Measurements from ENCODE around the gene SELENON.

SELENON gene

DNA sequence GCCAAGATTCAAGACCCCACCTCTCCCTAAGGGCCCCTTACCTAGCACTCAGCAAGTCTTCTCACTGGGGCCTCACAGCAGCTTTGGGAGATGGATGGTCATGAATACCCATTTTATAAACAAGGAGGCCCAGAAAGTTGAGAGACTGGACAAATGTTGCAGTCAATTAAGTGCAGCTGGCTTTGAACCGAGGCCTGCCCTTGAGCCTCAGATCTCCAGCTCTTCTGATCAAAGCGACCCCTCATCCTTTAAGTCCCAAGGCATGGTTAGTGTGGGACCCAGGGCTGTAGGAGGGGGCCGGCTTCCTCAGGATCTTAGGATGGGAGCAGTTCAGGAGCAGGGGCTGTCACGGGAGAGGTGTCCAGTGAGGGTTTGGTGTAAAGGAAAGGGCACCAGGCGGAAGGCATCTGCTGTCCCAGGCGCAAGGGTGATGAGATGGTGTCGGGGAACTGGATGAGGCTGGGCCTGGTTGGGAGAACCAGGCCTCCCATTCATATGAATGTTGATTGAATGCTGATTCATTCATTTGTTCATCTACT, 14.6 kb downstream of the SELENON start:
- WGBS = 94% methylated on average over 7 of the region's 7 CpGs
- Histone ChIP-seq H3K36me3 (ENCODE audit: insufficient read depth, low read length) (peaks cover 38% of the 10 kb centered on the region), H3K9me3 (ENCODE audit: insufficient read depth, low read depth, low read length) (no peaks in the 10 kb centered on the region), H3K9ac (ENCODE audit: low read depth, low read length) (no peak overlapping the region), H3K27ac (ENCODE audit: low read depth, low read length) (no peak overlapping the region), H3K4me3 (ENCODE audit: low read length) (no peak overlapping the region), H3K27me3 (ENCODE audit: insufficient read depth, low read length) (no peaks in the 10 kb centered on the region), H3K4me1 (ENCODE audit: insufficient read depth, low read length) (peaks cover 15% of the 10 kb centered on the region; the same call in 1 of the 2 replicates)

GRCh38 chr1:25815208-25816111, 15.5 kb downstream of the SELENON start:
- 92% methylated on average over 24 of the region's 24 CpGs for WGBS
- no peak overlapping the region for H3K27ac ChIP-seq (ENCODE audit: low read depth, low read length)
- peaks cover 15% of the 10 kb centered on the region; the same call in 1 of the 2 replicates for H3K4me1 ChIP-seq (ENCODE audit: insufficient read depth, low read length)
- H3K4me3 ChIP-seq (ENCODE audit: low read length) = no peak overlapping the region
- no peak overlapping the region for H3K9ac ChIP-seq (ENCODE audit: low read depth, low read length)
- H3K36me3 ChIP-seq (ENCODE audit: insufficient read depth, low read length) = peaks cover 33% of the 10 kb centered on the region
- no peaks in the 10 kb centered on the region for H3K9me3 ChIP-seq (ENCODE audit: insufficient read depth, low read depth, low read length)
- no peaks in the 10 kb centered on the region for H3K27me3 ChIP-seq (ENCODE audit: insufficient read depth, low read length)

- 93% methylated on average over 15 of the region's 15 CpGs for WGBS
- no peak overlapping the region for H3K27ac ChIP-seq (ENCODE audit: low read depth, low read length)
Measured at GRCh38 chr1:25816112-25816718, 16.2 kb downstream of the SELENON start.

GRCh38 chr1:25817840-25818501, 18.0 kb downstream of the SELENON start:
- no peaks in the 10 kb centered on the region for H3K9me3 ChIP-seq (ENCODE audit: insufficient read depth, low read depth, low read length)
- H3K4me1 ChIP-seq (ENCODE audit: insufficient read depth, low read length) = peaks cover 21% of the 10 kb centered on the region
- peak overlapping the region; percentile 31; the same call in 1 of the 2 replicates for H3K27ac ChIP-seq (ENCODE audit: low read depth, low read length)
- no peak overlapping the region; the same call in 1 of the 2 replicates for H3K9ac ChIP-seq (ENCODE audit: low read depth, low read length)
- 61% methylated on average over 6 of the region's 8 CpGs for WGBS
- H3K4me3 ChIP-seq (ENCODE audit: low read length) = no peak overlapping the region
- H3K27me3 ChIP-seq (ENCODE audit: insufficient read depth, low read length) = peaks cover 4% of the 10 kb centered on the region; the same call in 1 of the 2 replicates
- peaks cover 20% of the 10 kb centered on the region; the same call in 1 of the 2 replicates for H3K36me3 ChIP-seq (ENCODE audit: insufficient read depth, low read length)

More at GRCh38 chr1:25816112-25816718, 16.2 kb downstream of the SELENON start:
- no peak overlapping the region for H3K9ac ChIP-seq (ENCODE audit: low read depth, low read length)
- peaks cover 33% of the 10 kb centered on the region for H3K36me3 ChIP-seq (ENCODE audit: insufficient read depth, low read length)
- H3K4me3 ChIP-seq (ENCODE audit: low read length) = no peak overlapping the region
- no peaks in the 10 kb centered on the region for H3K9me3 ChIP-seq (ENCODE audit: insufficient read depth, low read depth, low read length)
- peaks cover 20% of the 10 kb centered on the region for H3K4me1 ChIP-seq (ENCODE audit: insufficient read depth, low read length)
- H3K27me3 ChIP-seq (ENCODE audit: insufficient read depth, low read length) = peaks cover under 1% of the 10 kb centered on the region; the same call in 1 of the 2 replicates

GRCh38 chr1:25818569-25818968, 18.6 kb downstream of the SELENON start:
- peaks cover 4% of the 10 kb centered on the region; the same call in 1 of the 2 replicates for H3K27me3 ChIP-seq (ENCODE audit: insufficient read depth, low read length)
- H3K9ac ChIP-seq (ENCODE audit: low read depth, low read length) = no peak overlapping the region
- WGBS = 88% methylated on average over 6 of the region's 6 CpGs
- peaks cover 21% of the 10 kb centered on the region for H3K4me1 ChIP-seq (ENCODE audit: insufficient read depth, low read length)
- peak overlapping the region; percentile 96 for H3K4me3 ChIP-seq (ENCODE audit: low read length)
- H3K36me3 ChIP-seq (ENCODE audit: insufficient read depth, low read length) = peaks cover 16% of the 10 kb centered on the region; the same call in 1 of the 2 replicates
- no peaks in the 10 kb centered on the region for H3K9me3 ChIP-seq (ENCODE audit: insufficient read depth, low read depth, low read length)
- H3K27ac ChIP-seq (ENCODE audit: low read depth, low read length) = no peak overlapping the region

- H3K9ac ChIP-seq (ENCODE audit: low read depth, low read length) = peak within 1 kb of the TSS; percentile 88
- peaks cover 4% of the 10 kb centered on the region; the same call in 1 of the 2 replicates for H3K27me3 ChIP-seq (ENCODE audit: insufficient read depth, low read length)
- WGBS = under 1% methylated on average over 64 of the region's 64 CpGs
- peaks cover 21% of the 10 kb centered on the region for H3K4me1 ChIP-seq (ENCODE audit: insufficient read depth, low read length)
- peaks cover 6% of the 10 kb centered on the region; the same call in 1 of the 2 replicates for H3K36me3 ChIP-seq (ENCODE audit: insufficient read depth, low read length)
- peak within 1 kb of the TSS; percentile 96 for H3K4me3 ChIP-seq (ENCODE audit: low read length)
- peak within 1 kb of the TSS; percentile 81 for H3K27ac ChIP-seq (ENCODE audit: low read depth, low read length)
- no peaks in the 10 kb centered on the region for H3K9me3 ChIP-seq (ENCODE audit: insufficient read depth, low read depth, low read length)
Measured at GRCh38 chr1:25819491-25820246, 19.7 kb downstream of the SELENON start, which contains the start of gene MTFR1L. MTFR1L (plus strand) TSS chr1:25819954; CDS start chr1:25823105, 3,151 bp downstream.

DNA sequence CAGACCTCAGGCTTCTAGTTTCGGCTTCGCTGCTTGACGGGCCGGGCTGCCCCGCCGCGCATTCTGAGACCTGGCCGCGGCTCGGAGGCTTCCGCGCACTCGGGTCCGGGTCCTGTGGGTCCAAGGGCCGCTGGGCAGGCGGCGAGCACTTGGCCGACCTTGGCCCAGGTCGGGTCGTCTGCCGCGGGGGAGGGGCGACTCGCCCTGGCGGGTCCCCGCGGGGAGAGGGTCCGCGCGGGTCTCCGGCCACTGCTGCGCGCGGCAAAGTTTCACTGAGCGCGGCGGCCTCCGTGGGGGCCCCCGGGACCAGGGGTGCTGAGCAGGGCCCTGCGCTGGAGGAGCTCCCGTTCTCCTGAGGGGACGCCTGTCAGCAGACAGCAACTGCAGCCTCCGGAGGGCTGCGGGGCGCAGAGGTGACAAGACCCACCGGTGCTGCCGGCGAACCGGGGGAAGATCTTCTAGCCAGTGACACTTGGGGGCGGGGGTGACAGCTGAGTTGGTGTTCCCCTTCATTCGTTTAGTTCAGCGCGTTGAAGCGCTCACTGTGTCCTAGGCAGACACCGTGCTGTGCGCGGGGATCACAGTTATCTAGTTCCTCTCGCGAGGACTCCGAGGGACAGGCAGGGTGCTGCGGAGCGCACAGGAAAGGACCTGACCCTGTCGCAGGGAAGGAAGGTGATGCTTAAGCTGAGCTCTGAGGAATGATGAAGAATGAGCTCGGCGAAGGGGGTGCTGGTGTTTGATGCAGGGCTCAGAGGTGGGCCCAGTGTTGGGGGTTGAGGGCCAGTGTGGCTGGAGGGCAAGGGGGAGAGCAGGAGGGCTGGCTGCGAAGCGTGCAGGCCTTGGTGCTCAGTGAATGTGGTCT, 20.5 kb downstream of the SELENON start:
- no peaks in the 10 kb centered on the region for H3K9me3 ChIP-seq (ENCODE audit: insufficient read depth, low read depth, low read length)
- WGBS = 2% methylated on average over 67 of the region's 67 CpGs
- H3K4me1 ChIP-seq (ENCODE audit: insufficient read depth, low read length) = peaks cover 21% of the 10 kb centered on the region
- peak overlapping the region; percentile 81 for H3K27ac ChIP-seq (ENCODE audit: low read depth, low read length)
- H3K4me3 ChIP-seq (ENCODE audit: low read length) = peak overlapping the region; percentile 96
- 0 out of 2 replicates have a peak, but pooled peaks cover 4% of the 10 kb centered on the region for H3K36me3 ChIP-seq (ENCODE audit: insufficient read depth, low read length)
- peak overlapping the region; percentile 88 for H3K9ac ChIP-seq (ENCODE audit: low read depth, low read length)
- peaks cover 4% of the 10 kb centered on the region; the same call in 1 of the 2 replicates for H3K27me3 ChIP-seq (ENCODE audit: insufficient read depth, low read length)

GRCh38 chr1:25821112-25821476, 21.1 kb downstream of the SELENON start:
- 59% methylated on average over 10 of the region's 10 CpGs for WGBS
- Histone ChIP-seq H3K36me3 (ENCODE audit: insufficient read depth, low read length) (no peaks in the 10 kb centered on the region), H3K9me3 (ENCODE audit: insufficient read depth, low read depth, low read length) (no peaks in the 10 kb centered on the region), H3K27ac (ENCODE audit: low read depth, low read length) (no peak overlapping the region), H3K27me3 (ENCODE audit: insufficient read depth, low read length) (peaks cover 4% of the 10 kb centered on the region; the same call in 1 of the 2 replicates), H3K9ac (ENCODE audit: low read depth, low read length) (peak overlapping the region; percentile 88), H3K4me3 (ENCODE audit: low read length) (peak overlapping the region; percentile 96), H3K4me1 (ENCODE audit: insufficient read depth, low read length) (peaks cover 21% of the 10 kb centered on the region)

- H3K9ac ChIP-seq (ENCODE audit: low read depth, low read length) = no peak overlapping the region
- no peaks in the 10 kb centered on the region for H3K9me3 ChIP-seq (ENCODE audit: insufficient read depth, low read depth, low read length)
- H3K4me3 ChIP-seq (ENCODE audit: low read length) = no peak overlapping the region
- WGBS = 91% methylated on average over 5 of the region's 5 CpGs
- H3K27ac ChIP-seq (ENCODE audit: low read depth, low read length) = no peak overlapping the region
- H3K4me1 ChIP-seq (ENCODE audit: insufficient read depth, low read length) = peaks cover 21% of the 10 kb centered on the region
- peaks cover 2% of the 10 kb centered on the region; the same call in 1 of the 2 replicates for H3K36me3 ChIP-seq (ENCODE audit: insufficient read depth, low read length)
- H3K27me3 ChIP-seq (ENCODE audit: insufficient read depth, low read length) = peaks cover 4% of the 10 kb centered on the region; the same call in 1 of the 2 replicates
Measured at GRCh38 chr1:25821630-25822091, 21.7 kb downstream of the SELENON start.
